HG03558 (cell line): ENCODE results near the gene HPCAL4.

Source experiments
- ATAC-seq: cut with Tn5 transposase; IDR thresholded peaks from one replicate; pipeline ENCODE4 v1.9.1; 2021; ENCODE audit warnings: moderate number of reproducible peaks; ENCODE audit not compliant: unreplicated experiment; ENCODE audit errors: extremely low read depth

Gene HPCAL4

DNA sequence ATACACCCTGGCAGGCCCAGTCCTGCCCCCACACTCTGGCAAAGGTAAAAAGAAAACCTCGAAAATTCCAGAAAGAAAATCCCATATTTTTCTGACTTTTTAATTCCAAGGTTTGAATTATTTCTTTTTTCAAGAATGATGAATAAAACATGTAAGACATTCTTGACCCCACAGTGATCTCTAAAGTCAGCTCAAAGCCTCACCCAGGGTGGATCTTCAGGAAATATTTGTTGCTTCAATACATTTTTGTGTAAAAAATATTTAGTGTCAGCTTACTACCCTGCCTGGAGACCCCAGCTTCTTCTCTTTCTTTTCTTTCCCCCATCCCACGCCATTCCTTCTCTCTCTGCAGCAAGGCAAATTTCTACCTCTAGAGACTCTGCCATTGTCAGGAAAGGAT lies 12.3 kb downstream of the HPCAL4 start:
- ATAC-seq = no peak

DNA sequence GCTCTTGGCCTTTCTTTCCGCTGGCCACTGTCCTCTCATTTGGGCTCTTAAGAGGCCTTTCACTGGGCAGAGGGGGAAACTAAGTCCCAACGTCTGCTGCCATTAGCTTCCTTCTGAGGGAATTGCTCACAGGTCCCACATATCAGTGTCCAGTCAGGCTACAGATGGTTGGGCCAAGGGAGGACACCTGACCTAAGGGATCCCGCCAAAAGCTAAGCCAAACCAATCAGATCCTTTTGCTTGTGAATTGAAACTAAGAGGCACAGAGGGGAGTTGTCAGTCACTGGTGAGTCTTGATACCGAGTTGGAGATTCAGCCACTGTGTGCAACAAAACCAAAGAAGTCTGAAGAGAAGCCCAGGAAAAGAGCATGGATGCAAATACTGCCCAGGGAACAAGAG lies 13.6 kb downstream of the HPCAL4 start:
- no peak for ATAC-seq

DNA sequence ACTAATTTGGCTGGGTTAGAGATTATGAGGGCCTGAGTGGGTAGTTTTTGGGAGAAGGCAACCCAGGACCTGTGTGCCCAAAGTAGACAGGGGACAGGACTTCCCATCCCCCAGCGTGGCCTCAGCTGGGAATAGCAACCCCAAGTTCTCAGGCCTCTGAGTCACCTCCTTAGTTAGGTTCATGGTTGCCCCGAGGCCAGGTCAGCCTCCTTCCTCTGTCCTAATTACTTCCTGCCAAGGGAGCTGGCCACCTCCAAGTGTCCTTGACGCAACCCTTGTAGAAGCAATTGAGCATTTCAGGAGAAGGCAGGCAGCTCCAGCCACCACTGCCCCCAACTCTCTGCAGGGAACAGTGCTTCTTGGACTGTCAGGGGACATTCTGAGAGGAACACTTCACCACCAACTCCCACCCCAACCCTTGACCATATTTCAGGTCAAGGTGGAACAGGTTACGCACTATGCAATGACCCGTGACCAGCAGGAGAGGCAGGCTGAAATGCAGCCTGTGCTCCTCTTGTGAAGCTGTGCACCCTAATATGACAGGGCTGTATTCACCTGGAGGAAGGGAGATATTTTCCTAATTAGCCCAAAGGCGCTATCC lies 14.2 kb downstream of the HPCAL4 start:
- no peak for ATAC-seq

DNA sequence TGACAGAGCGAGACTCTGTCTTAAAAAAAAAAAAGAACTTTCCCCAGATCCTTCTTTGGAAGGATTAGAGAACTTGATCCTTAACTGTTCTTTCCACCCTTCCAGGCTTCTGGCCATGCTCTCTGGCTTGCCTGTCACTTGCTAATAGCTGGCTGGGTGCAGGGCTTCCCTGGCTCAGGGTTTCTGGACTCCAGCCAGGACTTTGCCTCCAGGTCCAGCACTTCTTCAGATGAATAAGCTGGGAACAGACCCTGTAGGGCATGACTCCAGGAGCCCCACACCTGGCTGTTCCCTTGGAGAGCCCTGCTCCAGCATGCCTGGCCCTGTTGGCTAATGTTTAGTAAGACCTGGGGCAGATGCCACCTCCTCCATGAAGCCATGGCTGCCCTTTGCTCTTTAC lies 16.0 kb downstream of the HPCAL4 start:
- no peak for ATAC-seq

DNA sequence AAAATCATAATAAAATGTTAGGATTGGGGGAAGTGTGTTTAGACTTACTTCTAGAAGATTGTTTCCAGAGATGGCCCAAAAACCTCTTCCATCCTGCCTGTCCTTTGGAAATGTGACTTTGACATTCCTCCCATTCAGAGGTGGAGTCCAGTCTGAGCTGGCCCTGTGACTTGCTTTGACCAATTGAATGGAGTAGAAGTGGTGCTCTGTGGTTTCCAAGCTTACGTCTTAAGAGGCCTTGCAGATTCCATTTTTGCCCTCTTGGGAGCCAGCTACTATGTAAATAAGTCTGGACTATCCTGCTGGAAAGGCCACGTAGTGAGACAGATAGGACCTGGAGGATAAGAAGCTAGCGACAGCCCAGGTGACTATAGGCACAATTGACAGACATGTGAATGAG lies 18.0 kb downstream of the HPCAL4 start:
- ATAC-seq = no peak

DNA sequence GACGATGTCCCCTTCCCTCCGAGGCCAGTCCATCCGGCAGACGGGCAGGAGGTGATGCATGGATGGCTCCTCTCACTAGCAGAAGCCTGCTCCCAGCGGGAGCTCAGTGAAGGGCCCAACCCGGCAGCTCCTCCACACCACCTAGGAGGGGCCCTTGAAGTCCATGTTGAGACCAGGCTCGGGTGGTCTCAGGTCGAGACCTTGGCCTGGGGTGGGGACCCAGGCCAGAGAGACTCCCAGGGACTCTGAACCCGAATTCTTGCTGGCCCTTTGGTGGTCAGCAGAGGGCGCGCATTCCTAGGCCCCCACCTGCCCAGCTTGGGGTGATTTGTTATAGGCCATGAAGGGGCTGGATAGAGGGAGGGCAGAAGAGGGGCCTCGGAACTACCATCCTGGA lies 18.7 kb downstream of the HPCAL4 start:
- no peak for ATAC-seq

DNA sequence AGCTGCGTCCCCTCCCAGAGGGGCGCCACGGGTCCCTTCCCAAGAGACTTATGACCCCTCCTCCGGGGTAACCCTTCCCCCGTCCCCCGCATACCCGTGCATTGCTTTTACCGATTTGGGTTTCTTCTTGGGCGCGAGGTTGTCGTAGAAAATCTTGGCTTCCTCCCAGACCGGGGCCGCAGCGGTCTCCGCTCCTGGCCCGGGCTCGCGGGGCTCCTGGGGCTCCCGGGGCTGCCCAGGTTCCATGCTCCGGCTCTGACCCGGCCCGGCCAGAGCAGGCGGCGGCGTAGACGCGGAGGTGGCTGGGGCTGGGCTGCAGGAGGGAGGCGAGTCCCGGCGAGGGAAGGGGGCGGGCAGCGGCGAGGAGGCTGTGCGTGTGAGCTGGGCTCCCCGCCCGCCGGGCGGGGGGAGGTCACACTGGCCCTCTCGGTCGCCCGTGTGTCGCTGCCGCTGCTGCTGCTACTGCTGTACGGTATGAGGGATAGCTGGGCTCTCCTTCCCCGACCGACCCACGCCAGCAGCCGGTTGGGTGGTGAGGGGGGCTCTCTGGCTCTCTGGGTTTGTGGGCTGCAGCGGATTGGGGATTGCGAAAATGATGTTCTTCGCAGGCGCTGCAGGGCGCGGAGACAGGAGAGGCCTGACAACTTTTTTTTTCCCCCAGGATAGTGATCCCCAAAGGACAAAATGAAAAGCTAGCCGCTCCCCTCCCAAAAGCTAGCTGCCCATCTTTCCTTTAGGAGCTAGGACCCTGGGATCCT lies 19.3 kb downstream of the HPCAL4 start, which contains the start of gene NT5C1A:
Gene NT5C1A (minus strand): TSS at position 315 of the 758 bp plus-strand sequence. CDS start 69 bp downstream, at position 246.
- no peak for ATAC-seq

DNA sequence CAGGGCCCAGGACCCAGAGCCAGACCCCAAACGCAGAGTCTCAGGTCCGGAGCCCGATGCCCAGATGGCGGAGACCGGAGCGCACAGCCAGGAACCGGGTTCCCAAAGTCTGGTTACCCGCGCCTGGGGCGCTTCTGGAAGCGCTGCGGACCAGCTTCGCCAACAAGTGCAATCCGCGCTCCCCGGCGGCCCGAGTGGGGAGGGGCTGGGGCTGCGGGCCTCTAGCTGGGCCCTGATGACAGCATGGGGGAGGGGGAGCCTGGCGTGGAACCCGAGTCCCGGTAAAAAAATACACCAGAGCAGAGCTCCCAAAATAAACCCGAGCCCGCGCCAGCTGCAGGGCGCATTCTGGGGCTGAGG lies 19.8 kb downstream of the HPCAL4 start:
- ATAC-seq = no peak

DNA sequence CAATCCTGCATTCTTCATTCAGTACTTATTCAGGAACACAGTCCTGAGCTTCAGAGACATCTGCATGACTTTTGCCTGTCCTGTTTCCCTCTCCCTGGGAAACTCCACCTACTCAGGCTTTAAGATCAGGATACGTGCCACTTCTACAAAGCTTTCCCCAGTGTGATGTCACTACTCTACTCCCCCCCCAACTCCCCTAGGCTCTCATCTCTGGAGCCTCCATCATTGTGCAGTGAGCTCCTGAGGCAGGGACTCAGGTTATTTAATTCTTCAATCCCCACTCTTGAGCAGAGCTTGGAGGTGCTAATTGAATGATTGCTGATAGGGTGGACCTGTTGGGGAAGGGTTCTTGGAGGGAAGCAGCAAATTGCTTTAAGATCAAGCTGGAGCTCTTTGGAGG lies 20.5 kb downstream of the HPCAL4 start:
- no peak for ATAC-seq

DNA sequence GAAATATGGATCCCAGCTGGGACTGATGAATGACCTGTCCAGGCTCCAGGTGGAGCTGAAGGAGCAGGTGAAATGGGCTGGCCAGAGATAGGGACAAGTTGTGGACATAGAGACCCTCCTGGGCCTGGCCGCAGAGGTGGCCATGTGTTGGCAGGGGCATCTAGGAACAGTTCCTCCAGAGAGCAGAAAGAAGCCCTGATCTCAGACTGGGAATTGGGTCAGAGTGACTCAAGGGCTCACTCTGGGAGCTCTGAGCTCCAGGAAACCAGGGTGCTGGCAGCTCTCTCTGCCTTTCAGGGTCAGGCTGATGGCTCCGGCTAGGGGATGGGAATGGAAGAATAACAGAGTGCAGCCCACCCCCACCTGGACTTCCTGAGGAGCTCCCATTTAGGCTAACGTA lies 22.3 kb downstream of the HPCAL4 start:
- ATAC-seq = no peak

DNA sequence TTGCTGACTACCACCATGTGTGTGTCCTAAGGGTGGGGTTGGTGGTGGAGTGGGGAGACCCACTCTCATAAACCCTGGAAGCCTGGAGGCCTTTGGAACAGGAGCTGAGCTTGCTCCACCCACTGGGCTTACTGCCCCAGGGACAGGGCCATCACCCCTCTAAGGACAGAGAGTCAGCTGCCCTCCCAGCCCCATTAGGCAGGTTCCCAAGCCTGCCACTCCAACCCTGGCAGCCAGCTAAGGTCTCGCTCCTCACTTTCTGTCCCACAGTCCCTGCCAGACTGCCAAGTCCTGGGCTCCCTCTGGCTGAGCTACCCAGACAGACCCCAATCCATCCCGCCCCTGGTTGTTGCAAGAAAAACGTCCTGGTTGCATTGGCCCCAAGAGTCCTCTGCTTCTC lies 23.1 kb downstream of the HPCAL4 start:
- ATAC-seq = no peak

DNA sequence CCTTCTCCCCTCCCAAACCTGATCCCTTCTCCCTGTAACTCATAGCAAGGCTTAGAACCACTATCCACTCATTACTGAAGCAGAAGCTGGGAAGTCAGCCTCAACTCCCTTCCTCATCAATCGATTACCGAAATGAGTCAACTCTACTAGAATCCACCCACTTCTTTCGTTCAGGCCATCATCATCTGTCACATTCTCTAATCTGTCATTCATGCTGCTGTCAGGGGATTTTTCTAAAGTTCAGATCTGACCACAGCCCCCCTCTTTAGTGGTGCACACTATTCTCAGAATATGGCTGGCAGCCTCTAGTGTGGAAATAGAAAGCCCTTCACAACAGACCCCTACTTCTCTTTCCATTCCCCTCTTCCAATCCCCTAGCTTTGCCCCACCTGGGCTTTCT lies 24.5 kb downstream of the HPCAL4 start:
- ATAC-seq = peak; percentile 42

DNA sequence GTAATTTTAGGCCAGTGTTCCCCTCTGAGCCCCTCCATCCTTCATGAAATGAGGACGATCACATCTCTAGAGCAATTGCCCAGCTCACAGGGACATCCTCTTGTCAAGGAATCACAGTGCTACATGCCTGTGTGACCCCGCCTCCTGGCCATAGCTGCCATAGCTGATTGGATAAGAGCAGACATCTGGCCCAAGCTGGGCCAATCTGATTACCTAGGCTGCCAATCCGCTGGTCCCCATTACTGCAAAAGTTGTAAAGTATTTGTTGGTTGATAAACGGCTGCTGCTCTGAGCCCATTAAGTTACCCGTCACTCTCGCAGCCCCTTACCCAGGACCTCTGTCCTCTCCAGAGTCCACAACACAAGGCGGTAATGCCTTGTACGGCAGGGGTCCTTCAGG lies 27.7 kb downstream of the HPCAL4 start:
- no peak for ATAC-seq

DNA sequence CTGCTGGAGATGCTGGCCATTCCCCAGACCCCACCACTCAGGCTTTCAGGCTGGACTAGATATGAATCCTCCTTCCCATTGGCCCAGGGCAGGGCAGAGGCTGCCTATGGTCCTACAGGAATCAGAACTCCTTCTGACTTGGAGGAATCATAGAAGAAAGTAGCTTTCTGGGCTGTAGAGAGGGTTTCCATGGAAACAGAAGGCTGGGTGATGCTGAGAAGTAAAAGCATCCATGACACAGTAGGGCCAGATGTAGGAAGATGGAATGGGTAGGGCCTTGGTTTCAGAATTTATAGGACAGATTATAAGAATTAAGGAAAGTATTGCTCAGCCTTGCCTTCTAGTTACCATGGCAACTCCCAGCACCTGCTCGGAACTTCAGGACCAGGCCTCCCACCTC lies 28.4 kb downstream of the HPCAL4 start:
- ATAC-seq = no peak

DNA sequence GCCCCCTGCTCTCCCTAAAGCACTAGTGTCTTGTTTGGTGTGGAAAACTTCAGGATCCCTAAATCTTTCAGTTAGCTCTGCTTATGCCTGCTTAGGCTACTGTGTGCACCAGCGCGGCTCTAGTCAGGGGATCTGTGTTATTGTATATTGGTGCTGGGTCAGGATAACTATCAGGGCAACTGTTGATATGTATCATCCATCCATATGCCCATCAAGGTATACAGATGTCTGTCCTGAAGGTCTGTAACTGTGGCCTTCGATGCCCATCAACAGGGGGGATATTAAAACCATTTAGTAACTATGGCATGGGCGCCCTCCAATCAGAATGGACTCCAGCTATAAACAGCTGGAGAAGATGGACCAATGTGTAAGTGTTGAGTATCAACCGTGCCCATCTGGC lies 31.7 kb downstream of the HPCAL4 start:
- ATAC-seq = no peak

DNA sequence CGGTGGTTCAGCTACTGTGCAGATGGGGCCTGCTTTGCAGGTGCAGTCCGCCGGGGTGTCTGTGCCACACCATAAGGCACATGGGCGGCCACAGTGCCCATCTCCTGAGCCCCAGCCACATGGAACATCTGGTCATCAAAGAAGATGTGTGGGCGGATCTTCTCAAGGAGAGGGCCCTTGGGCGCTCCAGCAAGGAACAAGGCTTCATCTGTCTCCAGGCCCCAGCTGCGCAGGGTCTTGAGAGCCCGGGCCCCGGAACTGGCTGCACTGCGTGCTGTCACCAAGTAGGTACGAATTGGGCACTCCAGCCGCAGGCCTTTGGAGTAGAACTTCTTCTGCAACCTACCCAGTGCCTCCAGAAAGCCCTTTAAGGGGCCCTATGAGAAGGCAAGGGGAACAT lies 32.1 kb downstream of the HPCAL4 start:
- no peak for ATAC-seq

DNA sequence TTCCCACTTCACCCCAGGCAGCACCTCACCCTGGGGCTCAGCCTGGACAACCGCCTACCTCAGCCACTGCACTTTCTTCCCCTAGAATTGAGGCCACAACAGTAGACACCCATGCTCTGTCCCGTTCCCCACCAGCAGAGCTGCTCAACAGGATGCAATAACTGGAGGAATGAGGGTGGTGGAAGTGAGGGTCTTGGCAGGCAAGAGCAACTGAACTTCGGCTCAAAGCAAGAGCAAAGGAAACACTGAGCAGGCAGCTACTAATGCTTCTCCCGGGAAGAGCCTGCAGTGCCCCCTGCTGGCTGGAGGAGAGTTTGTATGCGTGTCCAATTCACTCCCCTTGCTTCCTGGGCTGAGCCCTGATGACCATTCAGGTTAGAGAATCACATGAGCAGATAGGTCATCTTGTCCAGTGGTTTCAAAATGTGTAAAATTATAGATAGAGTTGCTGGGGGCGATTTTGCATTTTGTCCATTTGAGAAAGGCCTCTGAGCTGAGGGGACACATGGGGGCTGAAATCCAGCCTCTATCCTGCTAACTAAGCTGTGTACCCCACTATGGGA lies 33.2 kb downstream of the HPCAL4 start:
- ATAC-seq = no peak

DNA sequence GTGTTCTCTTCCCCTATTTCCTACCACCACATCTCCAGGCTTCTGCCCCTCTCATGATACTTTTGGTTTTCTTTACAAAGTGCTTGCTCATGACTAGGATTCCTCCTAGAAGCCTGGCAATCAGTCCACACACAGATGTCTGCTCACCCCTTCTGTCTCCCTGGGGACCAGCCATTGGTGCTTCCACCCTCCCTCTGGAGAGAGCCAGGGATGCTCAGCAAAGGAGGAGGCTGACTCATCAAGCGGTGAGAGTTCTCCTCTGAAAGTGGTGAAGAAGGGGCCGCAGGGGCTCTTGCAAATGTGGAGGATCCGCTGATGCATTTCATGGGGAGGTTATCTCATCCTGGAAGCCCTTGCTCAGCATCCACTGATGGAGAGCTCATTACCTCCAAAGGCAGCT lies 33.8 kb downstream of the HPCAL4 start:
- no peak for ATAC-seq

DNA sequence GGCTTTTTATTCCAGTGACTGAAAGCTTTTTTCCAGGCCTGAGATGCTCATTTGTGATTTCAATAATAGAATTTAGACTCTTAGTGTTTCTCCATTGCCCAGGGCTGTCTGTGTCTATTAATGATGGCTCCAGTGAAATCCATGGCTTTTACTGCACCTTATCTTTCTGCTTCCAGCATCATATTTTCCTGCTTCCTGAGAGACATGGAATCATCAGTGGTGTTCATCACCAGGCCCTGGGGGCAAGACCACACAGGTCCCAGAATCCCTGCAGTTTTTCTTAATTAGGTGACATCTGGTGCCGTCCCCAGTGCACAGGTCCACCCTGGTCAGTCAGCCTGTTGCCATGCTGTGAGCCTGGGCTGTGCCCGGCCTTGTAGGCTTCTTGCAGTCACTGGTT lies 34.8 kb downstream of the HPCAL4 start:
- ATAC-seq = no peak

DNA sequence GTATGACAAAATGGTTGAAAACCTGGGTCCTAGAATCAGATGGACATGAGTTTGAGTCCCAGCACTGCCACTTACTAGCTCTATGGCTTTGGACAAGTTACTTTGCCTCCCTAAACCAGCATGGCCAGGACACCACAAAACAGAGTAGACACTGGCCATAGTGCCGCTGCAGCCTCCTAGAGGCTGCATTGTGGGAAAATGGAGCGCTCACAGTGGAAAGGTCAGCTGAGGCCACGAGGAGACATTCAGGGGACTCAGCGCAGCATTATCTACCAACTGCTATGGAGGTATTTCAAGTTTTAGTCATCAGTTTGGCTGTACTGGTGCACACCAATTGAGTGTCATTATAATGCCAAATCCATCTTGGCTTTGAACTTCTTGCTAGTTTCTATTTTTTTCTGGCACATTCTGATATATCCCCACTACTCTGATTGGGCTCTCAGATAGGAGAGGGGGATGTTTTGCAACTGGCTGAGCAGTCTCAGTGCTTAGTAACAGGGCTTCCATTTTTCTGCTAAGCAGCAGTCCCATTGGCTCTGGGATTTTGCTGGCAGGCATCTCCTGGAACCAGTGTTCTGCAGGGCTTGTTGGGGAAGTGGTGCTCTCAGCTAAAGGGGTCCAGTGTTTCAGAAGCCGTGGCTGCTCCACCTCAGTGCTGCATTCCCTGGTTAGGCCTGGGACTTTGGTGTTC lies 35.5 kb downstream of the HPCAL4 start:
- ATAC-seq = no peak

DNA sequence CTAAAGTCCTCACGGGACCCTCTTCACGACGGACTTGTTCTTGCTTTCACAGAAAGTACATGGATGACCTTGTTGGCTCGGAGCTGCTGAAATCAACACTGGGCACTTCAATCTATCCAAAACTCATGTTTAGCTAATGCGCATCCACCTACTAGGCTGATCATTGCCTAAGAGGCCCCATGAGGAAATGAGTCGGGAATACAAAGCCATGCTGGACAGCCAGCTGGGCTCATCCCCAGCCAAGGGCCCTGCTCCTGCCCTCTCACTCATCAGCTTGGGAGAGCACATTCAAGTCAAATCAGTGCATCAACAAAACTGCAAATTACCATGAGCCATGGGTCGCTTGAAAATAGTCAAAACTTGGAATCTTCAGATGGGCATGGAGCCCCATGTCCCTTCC lies 36.9 kb downstream of the HPCAL4 start:
- no peak for ATAC-seq
